Measurements from ENCODE around the gene NDRG3.
"Not testable (repeated sequence)": the region's sequence is repeated elsewhere in the genome, so short reads cannot be mapped to it uniquely, and the experiment has no call there.

Gene NDRG3

DNA sequence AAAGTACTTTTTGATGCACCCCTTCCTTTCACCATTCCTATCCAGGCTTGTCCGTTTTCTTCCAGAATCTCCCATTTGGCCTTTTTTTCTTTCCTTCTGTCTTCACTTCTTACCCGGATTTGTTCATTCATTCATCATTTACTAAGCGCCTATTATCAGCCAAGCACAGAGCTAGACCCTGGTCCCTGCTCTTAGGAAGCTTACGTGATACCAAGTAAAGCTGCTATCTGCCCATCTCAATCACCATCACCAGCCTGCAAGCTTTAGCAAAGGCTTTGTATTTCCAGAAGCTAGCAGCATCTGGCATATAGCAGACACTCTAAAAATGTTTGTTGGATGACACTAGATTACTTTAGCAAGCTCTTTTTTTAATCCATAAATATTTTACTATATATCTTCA is 4.8 kb downstream of the NDRG3 start:
- H3K36me3 Mint-ChIP-seq, result peaks cover 3% of the 10 kb centered on the region
- no peak overlapping the region for H3K27ac Mint-ChIP-seq
- H3K27me3 Mint-ChIP-seq, result no peaks in the 10 kb centered on the region
- peaks cover 22% of the 10 kb centered on the region for H3K4me1 Mint-ChIP-seq (ENCODE audit: low read depth)
- no peaks in the 10 kb centered on the region for H3K9me3 Mint-ChIP-seq (ENCODE audit: low read depth)
- H3K4me3 Mint-ChIP-seq, result no peak overlapping the region

DNA sequence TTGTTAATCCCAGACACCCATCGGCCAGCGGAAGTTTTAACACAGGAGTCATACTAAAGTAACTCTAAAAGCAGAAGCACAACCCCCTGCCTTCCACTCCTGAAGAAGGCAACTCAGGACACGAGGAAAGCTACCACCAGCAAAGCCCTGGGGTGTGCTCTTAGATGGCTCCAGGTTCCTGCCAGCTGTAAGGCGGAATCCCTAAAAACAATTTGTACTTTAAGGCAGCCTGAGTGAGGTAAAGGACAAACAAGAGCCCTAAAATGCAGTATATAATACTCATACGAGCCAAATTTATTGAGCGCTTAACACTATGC is 8.7 kb downstream of the NDRG3 start:
- no peak overlapping the region for H3K4me3 Mint-ChIP-seq
- H3K36me3 Mint-ChIP-seq, result peaks cover 3% of the 10 kb centered on the region
- H3K27me3 Mint-ChIP-seq, result no peaks in the 10 kb centered on the region
- no peak overlapping the region for H3K27ac Mint-ChIP-seq
- H3K4me1 Mint-ChIP-seq (ENCODE audit: low read depth), result peaks cover 38% of the 10 kb centered on the region
- H3K9me3 Mint-ChIP-seq (ENCODE audit: low read depth), result no peaks in the 10 kb centered on the region

GRCh38 chr20:36736451-36737182 is 9.3 kb downstream of the NDRG3 start:
- Mint-ChIP-seq H3K9me3 (ENCODE audit: low read depth) (no peaks in the 10 kb centered on the region), H3K4me1 (ENCODE audit: low read depth) (peaks cover 39% of the 10 kb centered on the region), H3K4me3 (no peak overlapping the region), H3K36me3 (peaks cover 3% of the 10 kb centered on the region), H3K27me3 (no peaks in the 10 kb centered on the region), H3K27ac (no peak overlapping the region)

GRCh38 chr20:36732456-36732855 is 13.4 kb downstream of the NDRG3 start:
- Mint-ChIP-seq H3K27me3 (no peaks in the 10 kb centered on the region), H3K9me3 (ENCODE audit: low read depth) (no peaks in the 10 kb centered on the region), H3K4me3 (no peak overlapping the region), H3K27ac (peak overlapping the region; percentile 28), H3K36me3 (peaks cover 2% of the 10 kb centered on the region), H3K4me1 (ENCODE audit: low read depth) (peaks cover 39% of the 10 kb centered on the region)

GRCh38 chr20:36728986-36729385 is 16.9 kb downstream of the NDRG3 start:
- H3K4me3 Mint-ChIP-seq, result no peak overlapping the region
- H3K9me3 Mint-ChIP-seq (ENCODE audit: low read depth), result no peaks in the 10 kb centered on the region
- no peaks in the 10 kb centered on the region for H3K36me3 Mint-ChIP-seq
- H3K27ac Mint-ChIP-seq, result no peak overlapping the region
- H3K4me1 Mint-ChIP-seq (ENCODE audit: low read depth), result peaks cover 19% of the 10 kb centered on the region
- H3K27me3 Mint-ChIP-seq, result no peaks in the 10 kb centered on the region

DNA sequence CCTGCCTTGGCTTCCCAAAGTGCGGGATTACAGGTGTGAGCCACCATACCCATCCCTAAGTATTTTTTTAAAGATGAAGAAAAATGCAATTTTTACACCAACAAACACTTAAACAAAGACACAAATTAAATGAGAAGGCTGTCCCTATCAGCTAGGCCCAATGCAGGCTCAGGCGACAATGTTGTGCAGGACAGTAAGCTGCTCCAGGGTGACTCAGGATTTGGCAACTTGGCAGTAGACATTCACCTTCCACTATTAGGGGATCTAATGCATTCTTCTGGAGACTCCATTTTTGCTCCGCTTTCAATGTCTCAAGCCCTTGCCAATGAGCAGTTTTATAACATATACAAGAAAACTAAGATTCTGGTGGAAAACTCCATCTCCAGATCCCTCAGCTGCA is 19.7 kb downstream of the NDRG3 start:
- no peaks in the 10 kb centered on the region for H3K9me3 Mint-ChIP-seq (ENCODE audit: low read depth)
- no peaks in the 10 kb centered on the region for H3K36me3 Mint-ChIP-seq
- H3K4me3 Mint-ChIP-seq, result no peak overlapping the region
- peaks cover 5% of the 10 kb centered on the region for H3K4me1 Mint-ChIP-seq (ENCODE audit: low read depth)
- no peaks in the 10 kb centered on the region for H3K27me3 Mint-ChIP-seq
- H3K27ac Mint-ChIP-seq, result no peak overlapping the region

GRCh38 chr20:36720510-36720909 is 25.4 kb downstream of the NDRG3 start:
- Mint-ChIP-seq H3K27me3 (no peaks in the 10 kb centered on the region), H3K9me3 (ENCODE audit: low read depth) (no peaks in the 10 kb centered on the region), H3K36me3 (peaks cover 5% of the 10 kb centered on the region), H3K27ac (no peak overlapping the region), H3K4me1 (ENCODE audit: low read depth) (peaks cover 4% of the 10 kb centered on the region), H3K4me3 (no peak overlapping the region)

GRCh38 chr20:36717657-36718056 is 28.2 kb downstream of the NDRG3 start:
- H3K27me3 Mint-ChIP-seq, result no peaks in the 10 kb centered on the region
- no peak overlapping the region for H3K4me3 Mint-ChIP-seq
- H3K36me3 Mint-ChIP-seq, result peaks cover 10% of the 10 kb centered on the region
- peaks cover 3% of the 10 kb centered on the region for H3K4me1 Mint-ChIP-seq (ENCODE audit: low read depth)
- no peak overlapping the region for H3K27ac Mint-ChIP-seq
- H3K9me3 Mint-ChIP-seq (ENCODE audit: low read depth), result no peaks in the 10 kb centered on the region

GRCh38 chr20:36717021-36717420 is 28.9 kb downstream of the NDRG3 start:
- peaks cover 10% of the 10 kb centered on the region for H3K36me3 Mint-ChIP-seq
- no peaks in the 10 kb centered on the region for H3K9me3 Mint-ChIP-seq (ENCODE audit: low read depth)
- H3K27me3 Mint-ChIP-seq, result no peaks in the 10 kb centered on the region
- no peak overlapping the region for H3K27ac Mint-ChIP-seq
- H3K4me3 Mint-ChIP-seq, result no peak overlapping the region
- peaks cover 3% of the 10 kb centered on the region for H3K4me1 Mint-ChIP-seq (ENCODE audit: low read depth)

GRCh38 chr20:36712775-36713174 is 33.1 kb downstream of the NDRG3 start:
- Mint-ChIP-seq H3K4me1 (ENCODE audit: low read depth) (no peaks in the 10 kb centered on the region), H3K27me3 (no peaks in the 10 kb centered on the region), H3K9me3 (ENCODE audit: low read depth) (no peaks in the 10 kb centered on the region), H3K4me3 (no peak overlapping the region), H3K36me3 (peaks cover 5% of the 10 kb centered on the region), H3K27ac (no peak overlapping the region)

- H3K9me3 Mint-ChIP-seq (ENCODE audit: low read depth), result no peaks in the 10 kb centered on the region
- H3K27ac Mint-ChIP-seq, result no peak overlapping the region
- no peaks in the 10 kb centered on the region for H3K4me1 Mint-ChIP-seq (ENCODE audit: low read depth)
- no peaks in the 10 kb centered on the region for H3K27me3 Mint-ChIP-seq
- peaks cover 11% of the 10 kb centered on the region for H3K36me3 Mint-ChIP-seq
- H3K4me3 Mint-ChIP-seq, result no peak overlapping the region
Measured at GRCh38 chr20:36709126-36709525, 36.8 kb downstream of the NDRG3 start.

DNA sequence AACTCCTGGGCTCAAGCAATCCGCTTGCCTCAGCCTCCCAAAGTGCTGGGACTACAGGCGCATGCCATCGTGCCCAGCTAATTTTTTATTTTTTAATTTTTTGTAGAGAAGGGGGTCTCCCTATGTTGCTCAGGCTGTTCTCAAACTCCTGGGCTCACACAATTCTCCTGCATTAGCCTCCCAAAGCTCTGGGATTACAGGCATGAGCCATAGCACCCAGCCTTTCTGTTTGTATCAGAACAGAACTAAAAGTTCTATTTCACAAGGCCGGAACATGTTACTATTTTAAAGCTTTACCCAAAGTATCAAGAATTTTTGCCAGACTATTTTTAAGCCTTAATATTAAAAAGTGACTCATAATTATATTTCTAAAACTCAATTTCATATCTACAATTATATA is 42.4 kb downstream of the NDRG3 start:
- H3K9me3 Mint-ChIP-seq (ENCODE audit: low read depth), result no peaks in the 10 kb centered on the region
- H3K4me3 Mint-ChIP-seq, result no peak overlapping the region
- H3K36me3 Mint-ChIP-seq, result peaks cover 14% of the 10 kb centered on the region
- H3K4me1 Mint-ChIP-seq (ENCODE audit: low read depth), result no peaks in the 10 kb centered on the region
- H3K27ac Mint-ChIP-seq, result no peak overlapping the region
- H3K27me3 Mint-ChIP-seq, result no peaks in the 10 kb centered on the region

GRCh38 chr20:36700438-36700837 is 45.5 kb downstream of the NDRG3 start:
- no peaks in the 10 kb centered on the region for H3K4me1 Mint-ChIP-seq (ENCODE audit: low read depth)
- H3K9me3 Mint-ChIP-seq (ENCODE audit: low read depth), result no peaks in the 10 kb centered on the region
- H3K27ac Mint-ChIP-seq, result no peak overlapping the region
- H3K36me3 Mint-ChIP-seq, result peaks cover 9% of the 10 kb centered on the region
- no peaks in the 10 kb centered on the region for H3K27me3 Mint-ChIP-seq
- no peak overlapping the region for H3K4me3 Mint-ChIP-seq

DNA sequence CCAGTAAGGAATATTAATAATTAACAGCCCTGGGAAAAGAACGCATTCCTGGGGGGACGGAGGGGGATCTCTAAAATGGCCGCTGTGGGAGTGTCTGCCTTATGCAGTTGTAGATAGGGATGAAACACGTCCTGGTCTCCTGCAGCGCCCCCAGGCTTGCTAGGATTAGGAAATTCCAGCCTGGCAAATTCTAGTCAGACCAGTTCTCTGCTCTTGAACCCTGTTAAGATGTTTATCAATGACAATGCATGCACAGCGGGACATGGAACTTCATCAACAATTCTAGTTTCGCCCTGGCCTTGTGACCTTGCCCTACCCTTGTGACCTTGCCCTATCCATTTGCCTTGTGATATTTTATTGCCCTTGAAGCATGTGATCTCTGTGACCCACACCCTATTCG is 50.4 kb downstream of the NDRG3 start:
- H3K36me3 Mint-ChIP-seq; H3K9me3 Mint-ChIP-seq (ENCODE audit: low read depth); H3K27me3 Mint-ChIP-seq; H3K27ac Mint-ChIP-seq; H3K4me3 Mint-ChIP-seq; H3K4me1 Mint-ChIP-seq (ENCODE audit: low read depth): not testable (repeated sequence)

- H3K27ac Mint-ChIP-seq, result no peak overlapping the region
- no peaks in the 10 kb centered on the region for H3K27me3 Mint-ChIP-seq
- H3K4me3 Mint-ChIP-seq, result no peak overlapping the region
- H3K36me3 Mint-ChIP-seq, result peaks cover 2% of the 10 kb centered on the region
- H3K4me1 Mint-ChIP-seq (ENCODE audit: low read depth), result peaks cover 5% of the 10 kb centered on the region
- H3K9me3 Mint-ChIP-seq (ENCODE audit: low read depth), result no peaks in the 10 kb centered on the region
Measured at GRCh38 chr20:36688630-36689029, 57.3 kb downstream of the NDRG3 start.

DNA sequence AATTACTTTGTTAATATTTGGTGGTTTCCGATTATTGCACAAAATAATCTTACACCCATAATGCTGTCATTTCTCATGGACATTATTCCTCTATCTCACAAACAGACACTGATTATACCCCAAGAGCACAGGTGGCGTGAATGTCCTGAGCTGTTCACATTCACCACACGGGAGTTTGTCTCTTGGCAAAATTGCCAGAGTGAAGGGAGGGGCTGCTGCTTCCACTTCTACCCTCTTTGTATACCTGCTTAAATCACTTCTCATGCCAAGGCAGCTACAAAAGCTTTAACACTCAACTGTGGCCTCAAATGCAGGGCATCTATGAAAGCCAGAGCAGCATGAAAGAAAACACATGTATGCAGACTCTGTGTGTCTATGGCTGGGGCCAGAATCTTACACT is 58.0 kb downstream of the NDRG3 start:
- Mint-ChIP-seq H3K9me3 (ENCODE audit: low read depth) (no peaks in the 10 kb centered on the region), H3K27ac (no peak overlapping the region), H3K4me3 (no peak overlapping the region), H3K27me3 (no peaks in the 10 kb centered on the region), H3K36me3 (peaks cover 2% of the 10 kb centered on the region), H3K4me1 (ENCODE audit: low read depth) (peaks cover 5% of the 10 kb centered on the region)
